Measurements from ENCODE around the gene EEFSEC.

- TF ChIP-seq EZH2 (IDR thresholded peaks at IDR 0.05; ENCODE audit: insufficient read depth, poor library complexity, severe bottlenecking) (peak; percentile 66), EZH2phosphoT487 (IDR thresholded peaks at IDR 0.05; ENCODE audit: insufficient read depth, low read depth) (no peak)
Observed at GRCh38 chr3:128432301-128432970, 279.2 kb downstream of the EEFSEC start.

Measured in GM23248 (cell line).